Measurements from ENCODE around the gene ARIH1. TPM values are rescaled to one million over a fixed set of nuclear protein-coding genes. Genes with fewer than 3 reads are reported as not detected.

Gene ARIH1
- total RNA-seq, 4 donors from 2014 or later: 28.2 to 215 (median 53.7) TPM

- no peaks in the 10 kb centered on the region for H3K27me3 ChIP-seq
- H3K36me3 ChIP-seq: no peaks in the 10 kb centered on the region
- H3K27ac ChIP-seq: no peak overlapping the region
- H3K4me1 ChIP-seq: no peaks in the 10 kb centered on the region
- TF ChIP-seq POLR2A (IDR thresholded peaks at IDR 0.05): no peak
- no peak for TF ChIP-seq CTCF (IDR thresholded peaks at IDR 0.05)
- no peaks in the 10 kb centered on the region for H3K9me3 ChIP-seq
- no peak for DNase-seq
- H3K4me3 ChIP-seq: no peak overlapping the region
- intact Hi-C loops (cut with DNase I; ENCODE audit: low total_unique reads): no loop called here
These were observed 9.9 kb upstream of the ARIH1 start for GRCh38 chr15:72464251-72464650.

GRCh38 chr15:72468103-72468502 is 6.0 kb upstream of the ARIH1 start:
- intact Hi-C loops (cut with DNase I; ENCODE audit: low total_unique reads): no loop called here
- no peaks in the 10 kb centered on the region for H3K36me3 ChIP-seq
- H3K4me3 ChIP-seq: no peak overlapping the region
- H3K9me3 ChIP-seq: no peaks in the 10 kb centered on the region
- no peak overlapping the region for H3K27ac ChIP-seq
- TF ChIP-seq POLR2A (IDR thresholded peaks at IDR 0.05) (no peak), CTCF (IDR thresholded peaks at IDR 0.05) (no peak)
- DNase-seq: no peak
- H3K27me3 ChIP-seq: no peaks in the 10 kb centered on the region
- H3K4me1 ChIP-seq: peaks cover 4 to 7% of the 10 kb centered on the region in 2 donors

GRCh38 chr15:72472992-72473610 is 1.0 kb upstream of the ARIH1 start:
- DNase-seq: no peak
- H3K36me3 ChIP-seq: no peaks in the 10 kb centered on the region
- TF ChIP-seq POLR2A (IDR thresholded peaks at IDR 0.05): no peak
- TF ChIP-seq CTCF (IDR thresholded peaks at IDR 0.05): peak in 2 of 4 experiments; percentile 12 to 14
- peak overlapping the region; percentile 85 to 86 for H3K4me3 ChIP-seq
- no peaks in the 10 kb centered on the region for H3K9me3 ChIP-seq
- H3K27me3 ChIP-seq: no peaks in the 10 kb centered on the region
- peak overlapping the region; percentile 99 for H3K27ac ChIP-seq
- H3K4me1 ChIP-seq: peaks cover 10 to 13% of the 10 kb centered on the region in 2 donors
- intact Hi-C loops (cut with DNase I; ENCODE audit: low total_unique reads): no loop called here

GRCh38 chr15:72474466-72474911 is 359 bp downstream of the ARIH1 start:
- intact Hi-C loops (cut with DNase I; ENCODE audit: low total_unique reads): no loop called here
- peaks cover 10 to 13% of the 10 kb centered on the region in 2 donors for H3K4me1 ChIP-seq
- peak in 1 of 2 donors; percentile 33 for DNase-seq

More at GRCh38 chr15:72474466-72474911, 359 bp downstream of the ARIH1 start:
- H3K4me3 ChIP-seq: peak overlapping the region; percentile 85 to 86
- H3K36me3 ChIP-seq: no peaks in the 10 kb centered on the region
- peak overlapping the region; percentile 99 for H3K27ac ChIP-seq
- H3K9me3 ChIP-seq: no peaks in the 10 kb centered on the region
- no peaks in the 10 kb centered on the region for H3K27me3 ChIP-seq
- TF ChIP-seq POLR2A (IDR thresholded peaks at IDR 0.05) (no peak), CTCF (IDR thresholded peaks at IDR 0.05) (peak in 1 of 4 experiments; percentile 10)

Measured in uterus (tissue), 4 donors.